NCI-H460 (cell line): Measurements from ENCODE around the gene EDAR. TPM values are rescaled to one million over a fixed set of nuclear protein-coding genes. Genes with fewer than 3 reads are reported as not detected.

Experiments used
- DNase-seq: peaks from one replicate; pipeline ENCODE4 v3.0.0-alpha.2; 2016; ENCODE audit warnings: low read depth; ENCODE audit errors: extremely low read depth
- small RNA-seq, 2 experiments: library from RNA; depleted of rRNA; stranded (forward); fragments of <200 nt; gene quantifications; one replicate each; pipeline ENCODE3, GENCODE V24; 2014
- total RNA-seq: library from RNA; depleted of rRNA; stranded (reverse); fragments of >200 nt; shearing (Covaris generic); gene quantifications from 2 replicates; pipeline ENCODE4 v1.2.3, GENCODE V29; 2014; rRNA removed

EDAR gene
- total RNA-seq, 1 experiment from 2014 or later, result not detected

GRCh38 chr2:108877506-108877905, 111.5 kb downstream of the EDAR start:
- no peak for DNase-seq

- no peak for DNase-seq
Measured at GRCh38 chr2:108870069-108870644, 118.9 kb downstream of the EDAR start.

GRCh38 chr2:108869542-108869941, 119.5 kb downstream of the EDAR start:
- DNase-seq, result no peak

GRCh38 chr2:108868911-108869310, 120.1 kb downstream of the EDAR start:
- DNase-seq, result no peak

- DNase-seq, result no peak
Measured at GRCh38 chr2:108866041-108866440, 123.0 kb downstream of the EDAR start.

- DNase-seq, result no peak
Measured at GRCh38 chr2:108858894-108859293, 130.1 kb downstream of the EDAR start.

GRCh38 chr2:108855194-108855593, 133.8 kb downstream of the EDAR start:
- peak; percentile 15 for DNase-seq

GRCh38 chr2:108854484-108854883, 134.5 kb downstream of the EDAR start:
- no peak for DNase-seq

- DNase-seq, result no peak
Measured at GRCh38 chr2:108853421-108853820, 135.6 kb downstream of the EDAR start.

GRCh38 chr2:108852375-108852774, 136.6 kb downstream of the EDAR start:
- DNase-seq, result no peak

- no peak for DNase-seq
Measured at GRCh38 chr2:108847000-108847399, 142.0 kb downstream of the EDAR start.

GRCh38 chr2:108845923-108846322, 143.1 kb downstream of the EDAR start:
- no peak for DNase-seq

Small RNA genes lying within 50 kb of the gene (small RNA-seq; reads per million reads assigned to genes)
- 0 reads per million in 2 experiments for gene AC073415.1

Other genes with a start within 250 kb of the EDAR start
- gene CCDC138, start 202.4 kb downstream of the EDAR start, total RNA-seq, result 13.2 and 16.0 TPM in 2 replicates
- 0.23 and 0.32 TPM in 2 replicates for gene SH3RF3, start 140.0 kb upstream of the EDAR start, total RNA-seq